Upper lobe of left lung (tissue), 6 donors: ENCODE data around the gene SMTNL1. TPM values are rescaled to one million over a fixed set of nuclear protein-coding genes. Genes with fewer than 3 reads are reported as not detected.

Experiments
- ATAC-seq, 2 donors: fragments of 200-7000 bp; cut with Tn5 transposase; one replicate each; pipeline ENCODE4 v1.9.1; 2022; ENCODE audit warnings: mild to moderate bottlenecking in 2 of 2, moderate library complexity in 2 of 2; ENCODE audit not compliant: low FRiP score in 2 of 2
- DNase-seq, 2 donors: peaks; one replicate each; pipeline ENCODE4 v3.0.0-alpha.2; 2019 to 2020
- H3K27ac ChIP-seq, 4 donors: fragments of 200-600 bp; sonication (generic); one replicate each; pipeline ENCODE4 v1.5.1; 2016 to 2019
- H3K27me3 ChIP-seq, 4 donors: fragments of 200-600 bp; sonication (generic); one replicate each; pipeline ENCODE4 v1.5.1; 2017 to 2019
- H3K36me3 ChIP-seq, 4 donors: fragments of 200-600 bp; sonication (generic); one replicate each; pipeline ENCODE4 v1.5.1; 2016 to 2019
- H3K4me1 ChIP-seq, 4 donors: fragments of 200-600 bp; sonication (generic); one replicate each; pipeline ENCODE4 v1.5.1; 2018 to 2019
- H3K4me3 ChIP-seq, 4 donors: fragments of 200-600 bp; sonication (generic); one replicate each; pipeline ENCODE4 v1.5.1; 2017 to 2019; ENCODE audit warnings: mild to moderate bottlenecking in 2 of 4, moderate library complexity in 1 of 4
- H3K9me3 ChIP-seq, 4 donors: fragments of 200-600 bp; sonication (generic); one replicate each; pipeline ENCODE4 v1.5.1; 2018 to 2019
- CTCF ChIP-seq, 6 experiments: fragments of 450-650 bp in 4 of 6; fragments of 200-600 bp in 2 of 6; sonication (generic) in 2 of 6; IDR thresholded peaks; one replicate each; pipeline ENCODE4 v1.5.1; 2016 to 2019; ENCODE audit warnings: antibody characterized with exemption in 6 of 6
- EP300 ChIP-seq, 4 donors: sonication (generic); formaldehyde crosslinking; IDR thresholded peaks; one replicate each; pipeline ENCODE4 v1.5.1; 2017; ENCODE audit warnings: antibody characterized with exemption in 4 of 4, control low read depth in 2 of 4
- POLR2A ChIP-seq, 4 donors: fragments of 450-650 bp; IDR thresholded peaks; one replicate each; pipeline ENCODE4 v1.5.1; 2016 to 2017; ENCODE audit warnings: antibody characterized with exemption in 4 of 4, mild to moderate bottlenecking in 2 of 4
- POLR2AphosphoS5 ChIP-seq, 2 donors: sonication (generic); formaldehyde crosslinking; IDR thresholded peaks; one replicate each; pipeline ENCODE4 v1.5.1; 2017; ENCODE audit warnings: antibody characterized with exemption in 2 of 2
- WGBS, 2 donors: methylation state at CpG; one replicate each; pipeline ENCODE4 v1.1.5; 2017 to 2018; 5-methylcytosine and 5-hydroxymethylcytosine counted together
- total RNA-seq, 6 donors: library from RNA; depleted of rRNA in 4 of 6; stranded (reverse); fragments of >200 nt in 4 of 6; gene quantifications; one replicate each; pipeline versions ENCODE4 v1.1.0 to v1.2.1, GENCODE V29; 2016 to 2021
- donor health status: DM: no; HTN: no; CAD: no; lungs with moderate emphysema.
- donor health status: DM: no; HTN: yes; CAD: no; lungs with severe emphysema.

The SMTNL1 gene
- total RNA-seq, 6 donors from 2014 or later = not detected

GRCh38 chr11:57574061-57574460 lies 36.7 kb downstream of the SMTNL1 start:
- Histone ChIP-seq H3K4me3 (no peak overlapping the region), H3K27ac (no peak overlapping the region), H3K4me1 (peaks cover 0 to 5% (median 2%) of the 10 kb centered on the region in 4 donors), H3K27me3 (no peaks in the 10 kb centered on the region), H3K9me3 (no peaks in the 10 kb centered on the region), H3K36me3 (no peaks in the 10 kb centered on the region)
- ATAC-seq = no peak
- 71 to 77% methylated on average over 3 to 4 of the region's 4 CpGs for WGBS, 2 donors
- no peak for DNase-seq
- TF ChIP-seq POLR2A (IDR thresholded peaks at IDR 0.05) (no peak), POLR2AphosphoS5 (IDR thresholded peaks at IDR 0.05) (no peak), CTCF (IDR thresholded peaks at IDR 0.05) (no peak), EP300 (IDR thresholded peaks at IDR 0.05) (no peak)

- TF ChIP-seq POLR2AphosphoS5 (IDR thresholded peaks at IDR 0.05) = no peak
- TF ChIP-seq EP300 (IDR thresholded peaks at IDR 0.05) = no peak
- TF ChIP-seq CTCF (IDR thresholded peaks at IDR 0.05) = no peak
- no peak for TF ChIP-seq POLR2A (IDR thresholded peaks at IDR 0.05)
- no peaks in the 10 kb centered on the region for H3K4me1 ChIP-seq
- WGBS, 2 donors = 85 to 90% methylated on average over 9 of the region's 9 CpGs
Observed at GRCh38 chr11:57584341-57584740, 46.9 kb downstream of the SMTNL1 start.

GRCh38 chr11:57585301-57585700 lies 47.9 kb downstream of the SMTNL1 start:
- no peaks in the 10 kb centered on the region for H3K36me3 ChIP-seq
- ATAC-seq (no peak), DNase-seq (no peak)
- no peaks in the 10 kb centered on the region for H3K4me1 ChIP-seq
- TF ChIP-seq POLR2AphosphoS5 (IDR thresholded peaks at IDR 0.05) = no peak
- no peak for TF ChIP-seq CTCF (IDR thresholded peaks at IDR 0.05)
- TF ChIP-seq EP300 (IDR thresholded peaks at IDR 0.05) = no peak
- TF ChIP-seq POLR2A (IDR thresholded peaks at IDR 0.05) = no peak
- H3K27ac ChIP-seq = no peak overlapping the region
- H3K27me3 ChIP-seq = no peaks in the 10 kb centered on the region
- no peaks in the 10 kb centered on the region for H3K9me3 ChIP-seq
- H3K4me3 ChIP-seq = no peak overlapping the region

More at GRCh38 chr11:57584341-57584740, 46.9 kb downstream of the SMTNL1 start:
- ATAC-seq = no peak
- no peaks in the 10 kb centered on the region for H3K36me3 ChIP-seq
- no peaks in the 10 kb centered on the region for H3K9me3 ChIP-seq
- DNase-seq = no peak
- H3K4me3 ChIP-seq = no peak overlapping the region
- no peaks in the 10 kb centered on the region for H3K27me3 ChIP-seq
- H3K27ac ChIP-seq = no peak overlapping the region

- Histone ChIP-seq H3K27ac (no peak overlapping the region), H3K4me3 (no peak overlapping the region), H3K4me1 (no peaks in the 10 kb centered on the region), H3K9me3 (no peaks in the 10 kb centered on the region), H3K27me3 (no peaks in the 10 kb centered on the region), H3K36me3 (no peaks in the 10 kb centered on the region)
- DNase-seq (no peak), ATAC-seq (no peak)
- TF ChIP-seq EP300 (IDR thresholded peaks at IDR 0.05) (no peak), POLR2A (IDR thresholded peaks at IDR 0.05) (no peak), POLR2AphosphoS5 (IDR thresholded peaks at IDR 0.05) (no peak), CTCF (IDR thresholded peaks at IDR 0.05) (no peak)
- 50% methylated on average over 2 of the region's 2 CpGs for WGBS, 2 donors
Observed at GRCh38 chr11:57586711-57587245, 49.4 kb downstream of the SMTNL1 start.

- ATAC-seq (no peak), DNase-seq (no peak)
- Histone ChIP-seq H3K4me3 (no peak overlapping the region), H3K4me1 (no peaks in the 10 kb centered on the region), H3K27ac (no peak overlapping the region), H3K36me3 (no peaks in the 10 kb centered on the region), H3K27me3 (no peaks in the 10 kb centered on the region), H3K9me3 (no peaks in the 10 kb centered on the region)
- TF ChIP-seq POLR2AphosphoS5 (IDR thresholded peaks at IDR 0.05) = no peak
- no peak for TF ChIP-seq EP300 (IDR thresholded peaks at IDR 0.05)
- TF ChIP-seq CTCF (IDR thresholded peaks at IDR 0.05) = no peak
- no peak for TF ChIP-seq POLR2A (IDR thresholded peaks at IDR 0.05)
- WGBS, 2 donors = 81 to 89% methylated on average over 3 of the region's 3 CpGs
Observed at GRCh38 chr11:57588046-57588710, 50.8 kb downstream of the SMTNL1 start.
